Renal pelvis (tissue), 4 donors: ENCODE measurements around the gene MT1X. TPM values are rescaled to one million over a fixed set of nuclear protein-coding genes. Genes with fewer than 3 reads are reported as not detected.
"Not testable (repeated sequence)": the region's sequence is repeated elsewhere in the genome, so short reads cannot be mapped to it uniquely, and the experiment has no call there.

Experiments
- DNase-seq: peaks from one replicate; pipeline ENCODE4 v3.0.0-alpha.2; 2013
- polyA plus RNA-seq, 3 donors: library from polyadenylated mRNA; unstranded; fragments of 120-200 nt; gene quantifications; one replicate each; pipeline ENCODE4 v1.2.1, GENCODE V29; 2013; ENCODE audit not compliant: insufficient read length in 3 of 3

MT1X gene
- polyA plus RNA-seq, 3 donors, result 23.6 to 30.3 (median 28.1) TPM

GRCh38 chr16:56673921-56674320 is 8.3 kb upstream of the MT1X start:
- DNase-seq, result no peak

- not testable (repeated sequence) for DNase-seq
These were observed 7.7 kb upstream of the MT1X start for GRCh38 chr16:56674570-56674969.

DNA sequence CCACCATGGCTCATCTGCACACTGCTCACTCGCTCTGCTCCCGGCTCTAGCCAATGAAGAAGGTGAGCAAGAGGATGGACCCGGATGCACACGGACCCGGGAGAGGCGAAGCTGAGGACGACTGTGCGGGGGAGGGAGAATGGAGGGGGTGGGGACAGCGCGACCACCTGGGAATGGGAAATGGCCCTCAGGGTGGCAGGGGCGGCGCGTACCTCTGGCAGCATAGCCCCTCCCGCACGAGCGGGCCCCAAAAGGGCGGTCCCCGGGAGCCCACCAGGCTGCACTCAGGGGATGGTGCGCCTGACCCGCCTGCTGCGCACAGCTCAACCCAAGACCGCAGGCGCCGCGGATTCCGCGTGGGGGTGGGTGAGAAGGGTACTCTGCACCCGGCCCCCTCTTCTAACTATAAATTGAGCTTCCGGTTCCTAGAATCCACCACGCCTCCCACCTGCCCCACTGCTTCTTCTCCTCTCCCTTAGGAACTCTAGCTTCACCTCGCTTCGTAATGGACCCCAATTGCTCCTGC is 6.5 kb upstream of the MT1X start:
- no peak for DNase-seq

GRCh38 chr16:56677474-56677873 is 4.8 kb upstream of the MT1X start:
- no peak for DNase-seq

DNA sequence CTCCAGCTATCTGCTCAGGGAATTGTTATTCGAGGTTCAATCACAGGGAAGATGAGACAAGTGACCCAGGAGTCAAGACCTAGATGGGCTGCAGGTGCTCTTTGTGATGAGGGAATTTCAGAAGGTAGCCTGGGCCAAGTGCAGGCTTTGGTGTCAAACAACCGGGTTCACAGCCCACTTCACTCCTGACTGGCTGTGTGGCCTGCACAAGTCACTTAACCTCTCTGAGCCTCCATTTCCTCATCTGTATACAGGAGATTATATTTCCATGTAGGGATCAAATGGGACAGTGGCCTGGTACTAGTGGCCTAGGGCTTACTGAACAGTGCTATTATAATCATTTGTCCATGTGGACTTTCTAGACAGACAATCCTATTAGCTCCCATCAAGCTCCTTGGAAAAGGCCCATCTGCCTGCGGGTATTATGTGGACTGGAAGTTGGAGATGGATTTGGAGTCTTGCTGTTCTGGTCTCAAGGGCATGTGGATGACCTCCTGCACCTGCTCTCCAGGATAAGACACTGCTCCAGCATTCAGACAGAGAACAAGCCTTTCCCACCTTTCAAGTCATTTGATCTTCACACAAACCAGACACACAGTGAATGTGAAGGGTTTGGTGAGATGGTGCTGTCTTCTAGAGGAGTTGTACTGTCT is 3.1 kb upstream of the MT1X start:
- no peak for DNase-seq

DNA sequence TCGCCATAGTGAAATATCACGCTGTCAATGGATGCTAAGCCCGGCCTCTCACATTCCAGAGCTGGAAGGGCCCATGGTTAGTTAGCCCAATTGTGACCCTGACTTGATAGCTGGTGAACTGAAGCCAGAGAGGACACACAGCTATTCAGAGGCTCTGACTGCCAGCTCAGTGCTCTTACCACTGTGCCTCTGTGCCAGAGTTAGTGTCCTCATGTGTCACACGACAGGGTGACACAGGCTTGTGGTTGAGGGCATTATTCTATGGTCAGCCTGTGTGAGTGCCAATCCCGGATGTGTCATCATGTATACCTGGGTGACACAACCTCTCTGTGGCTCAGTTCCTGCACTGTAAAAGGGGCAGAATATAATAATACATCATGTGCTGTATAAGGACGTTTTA is 2.5 kb upstream of the MT1X start:
- DNase-seq, result no peak

- DNase-seq, result no peak
These were observed 580 bp downstream of the MT1X start for GRCh38 chr16:56682703-56683397.

DNA sequence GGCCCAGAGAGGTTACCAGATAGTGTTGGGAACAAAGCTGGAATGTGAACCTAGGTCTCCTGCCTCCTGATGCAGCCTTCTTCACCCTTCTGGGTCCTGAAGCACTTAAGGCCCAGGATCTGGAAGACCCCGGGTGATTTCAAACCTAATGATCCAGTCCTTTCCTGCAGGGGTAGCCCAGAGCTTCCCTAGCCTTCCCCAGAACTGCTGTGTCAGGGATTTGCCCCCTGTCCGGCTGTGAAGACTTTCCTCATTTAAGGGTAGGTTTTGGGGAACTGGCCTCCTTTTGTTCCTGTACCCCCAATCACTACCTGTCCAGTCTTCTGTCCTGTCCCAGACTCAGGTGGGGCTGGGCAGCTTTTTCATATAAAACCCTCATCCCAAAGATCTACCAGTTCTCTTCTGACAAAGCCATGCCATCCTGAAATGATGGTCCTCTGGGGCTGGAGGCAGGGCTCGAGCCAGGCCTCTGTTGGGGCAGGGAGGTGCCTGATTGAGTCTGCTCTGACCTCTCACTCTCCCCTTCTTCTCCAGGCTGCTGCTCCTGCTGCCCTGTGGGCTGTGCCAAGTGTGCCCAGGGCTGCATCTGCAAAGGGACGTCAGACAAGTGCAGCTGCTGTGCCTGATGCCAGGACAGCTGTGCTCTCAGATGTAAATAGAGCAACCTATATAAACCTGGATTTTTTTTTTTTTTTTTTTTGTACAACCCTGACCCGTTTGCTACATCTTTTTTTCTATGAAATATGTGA is 1.3 kb downstream of the MT1X start:
- DNase-seq, result no peak

- no peak for DNase-seq
These were observed 2.1 kb downstream of the MT1X start for GRCh38 chr16:56684256-56684925.

- no peak for DNase-seq
These were observed 2.8 kb downstream of the MT1X start for GRCh38 chr16:56684926-56685590.

- DNase-seq, result no peak
These were observed 4.5 kb downstream of the MT1X start for GRCh38 chr16:56686758-56687157.

DNA sequence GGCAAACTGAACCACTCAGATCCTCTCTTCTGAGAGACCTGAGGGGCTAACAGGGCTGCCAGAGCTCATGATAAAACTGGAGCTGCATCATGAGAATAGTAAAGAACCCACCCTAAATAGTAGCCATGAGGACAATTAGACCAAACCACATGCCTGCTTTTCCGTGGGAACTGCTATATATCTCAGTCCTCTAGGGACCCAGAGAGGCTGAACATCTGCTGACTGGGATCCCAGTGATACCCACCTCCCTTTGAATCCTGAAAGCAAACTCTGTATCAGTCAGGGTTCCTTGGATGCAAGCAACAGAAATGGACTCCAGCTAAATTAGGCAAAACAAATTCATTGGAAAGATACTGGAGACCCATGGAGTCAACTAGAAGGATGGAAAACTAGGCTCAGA is 6.5 kb downstream of the MT1X start:
- DNase-seq, result no peak

DNA sequence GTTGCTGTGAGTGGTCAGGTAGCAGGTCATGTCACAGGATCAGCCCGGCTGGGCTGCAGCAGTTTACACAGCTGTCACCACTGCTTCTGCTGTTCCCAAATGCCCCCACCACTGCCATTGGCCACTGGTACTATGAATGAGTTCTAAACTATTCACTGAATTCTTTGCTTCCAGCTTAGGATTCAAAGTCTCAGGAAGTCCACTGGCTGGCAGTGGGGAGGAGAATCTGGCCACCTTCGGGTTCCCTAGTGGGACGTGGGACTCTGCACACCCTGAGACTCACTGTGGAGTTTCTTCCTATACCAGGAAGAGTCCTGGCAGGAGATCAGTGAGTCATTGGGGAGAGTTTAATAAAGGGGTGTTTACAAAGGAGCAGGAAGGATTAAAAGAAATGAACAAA is 6.9 kb downstream of the MT1X start:
- DNase-seq, result no peak

- DNase-seq, result no peak
These were observed 8.3 kb downstream of the MT1X start for GRCh38 chr16:56690420-56691122.

DNA sequence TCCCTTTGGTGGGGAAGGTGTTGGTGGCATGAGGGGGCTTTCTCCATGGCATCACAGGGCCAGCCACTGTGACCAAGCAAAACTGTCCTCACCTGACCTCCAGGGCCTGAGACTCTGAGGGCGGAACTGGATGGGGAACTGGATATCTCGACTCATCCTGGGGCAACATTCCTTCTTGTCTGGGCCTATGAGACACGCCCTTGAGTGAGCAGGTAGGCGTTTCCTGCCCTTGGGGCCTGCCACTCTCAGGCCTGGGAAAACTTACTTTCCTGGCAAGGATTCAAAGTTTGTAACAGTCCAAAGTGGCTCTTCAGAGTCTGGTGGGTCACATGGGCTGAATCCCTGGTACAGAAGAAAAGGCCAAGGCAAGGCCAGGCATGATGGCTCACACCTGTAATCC is 9.6 kb downstream of the MT1X start:
- peak; percentile 57 for DNase-seq

- no peak for DNase-seq
These were observed 13.0 kb downstream of the MT1X start for GRCh38 chr16:56695246-56695645.

- DNase-seq, result no peak
These were observed 15.3 kb downstream of the MT1X start for GRCh38 chr16:56697456-56698155.

- DNase-seq, result no peak
These were observed 17.9 kb downstream of the MT1X start for GRCh38 chr16:56700195-56700594.

DNA sequence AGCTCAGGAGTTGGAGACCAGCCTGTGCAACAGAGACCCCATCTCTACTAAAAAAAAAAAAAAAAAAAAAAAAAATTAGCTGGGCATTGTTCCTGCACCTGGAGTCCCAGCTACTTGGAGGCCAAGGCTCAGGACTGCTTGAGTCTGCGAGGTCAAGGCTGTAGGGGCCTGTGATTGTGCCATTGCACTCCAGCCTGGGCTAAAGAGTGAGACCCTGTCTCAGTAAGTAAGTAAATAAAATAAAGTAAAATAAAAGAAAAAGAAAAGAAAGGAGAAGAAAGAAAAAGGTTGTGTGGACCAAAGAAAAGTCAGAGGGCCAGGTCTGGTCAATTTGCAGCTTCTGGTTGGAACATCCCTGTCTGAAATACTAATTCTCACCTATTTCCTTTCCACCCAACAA is 18.4 kb downstream of the MT1X start:
- no peak for DNase-seq

DNA sequence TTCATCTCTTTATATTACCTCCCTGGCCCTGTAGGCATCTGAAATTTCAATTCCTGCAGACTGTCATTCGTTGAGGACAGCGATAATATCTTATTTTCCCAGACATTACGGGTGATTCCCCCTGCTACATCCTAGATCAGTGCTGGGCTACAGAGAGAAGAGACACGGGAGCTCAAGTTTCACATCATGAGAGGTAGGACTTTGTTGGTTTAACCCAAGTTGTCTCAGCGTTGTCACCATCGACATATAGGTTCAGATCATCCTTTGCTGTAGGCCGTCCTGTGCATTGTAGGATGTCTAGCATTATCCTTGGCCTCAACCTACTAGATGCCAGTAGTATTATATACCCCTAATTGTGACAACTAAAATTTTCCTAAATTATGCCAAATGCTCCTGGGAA is 19.3 kb downstream of the MT1X start:
- DNase-seq, result no peak
